PC-9 (cell line): ENCODE results near the gene SEMA5A. TPM values are rescaled to one million over a fixed set of nuclear protein-coding genes. Genes with fewer than 3 reads are reported as not detected.

Experiments used
- BruUV-seq: library from RNA; stranded (reverse); fragments of 400-500 nt; replicated peaks from 2 replicates; lab custom pipeline; 2021; lab: Mats Ljungman, UMichigan
- CTCF ChIA-PET: fragments of 300-600 bp; sonication (Branson Sonifier 250); formaldehyde crosslinking; loops from one replicate; lab custom pipeline; 2022; ENCODE audit warnings: antibody characterized with exemption; lab: Charles Lee
- POLR2A ChIA-PET: fragments of 300-600 bp; sonication (Branson Sonifier 250); formaldehyde crosslinking; loops from one replicate; lab custom pipeline; 2022; ENCODE audit warnings: antibody characterized with exemption; ENCODE audit not compliant: unreplicated experiment; lab: Charles Lee
- DNase-seq, 2 experiments: peaks; one replicate each; pipeline versions ENCODE4 v3.0.0 to v3.0.0-alpha.2; 2015 to 2022; ENCODE audit warnings: mixed read lengths in 1 of 2
- H2AFZ ChIP-seq: fragments of 200-600 bp; sonication (generic); 2 replicates; pipeline ENCODE4 v1.8.1; 2017; ENCODE audit warnings: antibody characterized with exemption
- H3F3A ChIP-seq: fragments of 200-600 bp; sonication (generic); 2 replicates; pipeline ENCODE4 v1.8.1; 2017; ENCODE audit warnings: antibody characterized with exemption, mild to moderate bottlenecking, low read depth; ENCODE audit not compliant: insufficient read depth
- H3K27ac ChIP-seq: fragments of 200-600 bp; sonication (generic); 2 replicates; pipeline ENCODE4 v1.6.1; 2016; ENCODE audit warnings: mixed run types
- H3K27me3 ChIP-seq: fragments of 200-600 bp; sonication (generic); 2 replicates; pipeline ENCODE4 v1.6.1; 2016; ENCODE audit warnings: low read depth, mixed run types; ENCODE audit not compliant: insufficient read depth
- H3K36me3 ChIP-seq: fragments of 200-600 bp; sonication (generic); 2 replicates; pipeline ENCODE4 v1.6.1; 2016; ENCODE audit warnings: low read depth, mixed run types
- H3K4me1 ChIP-seq: fragments of 200-600 bp; sonication (generic); replicated peaks from 2 replicates; pipeline ENCODE4 v1.6.1; 2016; ENCODE audit warnings: mixed run types; ENCODE audit not compliant: insufficient read depth
- H3K4me2 ChIP-seq: fragments of 200-600 bp; sonication (generic); 2 replicates; pipeline ENCODE4 v1.6.1; 2017; ENCODE audit warnings: mixed run types
- H3K4me3 ChIP-seq: fragments of 200-600 bp; sonication (generic); 2 replicates; pipeline ENCODE4 v1.6.1; 2016; ENCODE audit warnings: mixed run types
- H3K79me2 ChIP-seq: fragments of 200-600 bp; sonication (generic); 2 replicates; pipeline ENCODE4 v1.6.1; 2017; ENCODE audit warnings: low read depth, mixed run types
- H3K9me2 ChIP-seq: fragments of 200-600 bp; sonication (generic); 2 replicates; pipeline ENCODE4 v1.8.1; 2017; ENCODE audit warnings: mild to moderate bottlenecking; ENCODE audit not compliant: insufficient read depth
- H3K9me3 ChIP-seq: fragments of 200-600 bp; sonication (generic); 2 replicates; pipeline ENCODE4 v1.8.1; 2016; ENCODE audit warnings: low read depth; ENCODE audit not compliant: insufficient read depth
- H4K20me1 ChIP-seq: fragments of 200-600 bp; sonication (generic); 2 replicates; pipeline ENCODE4 v1.8.1; 2017; ENCODE audit not compliant: insufficient read depth
- CTCF ChIP-seq: fragments of 200-600 bp; sonication (generic); conservative IDR thresholded peaks from 2 replicates; pipeline ENCODE4 v1.6.1; 2017; ENCODE audit warnings: mixed run types, antibody characterized with exemption, mild to moderate bottlenecking, moderate library complexity
- EZH2 ChIP-seq: fragments of 200-600 bp; sonication (generic); IDR thresholded peaks from 2 replicates; pipeline ENCODE4 v1.8.0; 2017; ENCODE audit warnings: antibody characterized with exemption, low read depth
- intact Hi-C: fragments of 100-400 bp; cut with micrococcal nuclease; formaldehyde crosslinking; loops from one replicate; pipeline ENCODE4 v1.10.0; 2022; ENCODE audit not compliant: unreplicated experiment
- total RNA-seq: library from RNA; stranded (reverse); gene quantifications from 2 replicates; pipeline ENCODE4 v1.2.3, GENCODE V29; 2021

Gene SEMA5A
- total RNA-seq, 1 experiment from 2014 or later = not detected

DNA sequence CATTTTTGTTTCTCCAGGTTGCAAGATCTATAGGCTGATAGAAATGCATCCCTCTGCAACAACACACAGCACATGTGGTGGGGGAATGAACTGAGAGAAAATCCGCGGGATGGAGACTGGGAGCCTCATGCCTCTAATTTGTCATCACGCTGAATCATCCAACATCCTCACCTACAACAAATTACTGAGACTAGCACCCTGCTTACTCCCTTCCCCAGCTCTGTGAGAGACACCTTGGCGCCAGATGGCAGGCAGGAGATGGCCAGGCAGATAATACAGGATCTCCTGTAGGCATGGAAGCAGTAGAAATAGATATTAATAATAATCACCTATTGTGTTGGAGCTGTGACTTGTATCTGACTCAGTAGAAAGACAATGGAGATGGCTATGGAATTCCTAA, 276.9 kb downstream of the SEMA5A start:
- Histone ChIP-seq H2AFZ (no peak overlapping the region), H3K4me2 (no peak overlapping the region), H3K36me3 (no peaks in the 10 kb centered on the region), H3F3A (no peaks in the 10 kb centered on the region), H3K4me1 (no peaks in the 10 kb centered on the region), H3K9me2 (no peaks in the 10 kb centered on the region), H3K4me3 (no peak overlapping the region), H3K79me2 (no peaks in the 10 kb centered on the region), H3K27me3 (no peaks in the 10 kb centered on the region), H4K20me1 (no peaks in the 10 kb centered on the region), H3K9me3 (no peaks in the 10 kb centered on the region; the same call in 1 of the 2 replicates), H3K27ac (no peak overlapping the region)
- intact Hi-C loops = no loop called here
- BruUV-seq = no TSS peak
- CTCF ChIA-PET = no interaction called here
- POLR2A ChIA-PET = no interaction called here
- TF ChIP-seq EZH2 = no peak
- TF ChIP-seq CTCF = no peak
- no peak for DNase-seq

DNA sequence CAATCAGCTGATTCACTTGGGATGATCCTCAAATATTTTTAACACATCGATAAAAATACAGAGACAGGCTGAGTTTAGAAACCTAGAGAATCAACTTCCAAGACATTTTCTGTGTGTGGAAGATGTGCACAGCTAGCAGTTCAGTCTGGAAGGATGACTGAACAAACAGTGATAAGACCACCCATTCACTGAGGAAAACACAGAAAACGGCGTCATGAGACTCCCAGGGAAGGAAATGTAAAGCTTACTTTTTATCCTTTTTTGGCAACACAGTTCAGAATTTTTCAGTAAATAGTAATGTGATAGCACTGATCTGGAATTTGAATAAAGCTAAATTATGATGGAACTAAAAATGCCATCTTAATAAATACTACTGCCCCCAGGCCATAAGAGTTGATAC, 277.6 kb downstream of the SEMA5A start:
- Histone ChIP-seq H2AFZ (no peak overlapping the region), H3K9me3 (no peaks in the 10 kb centered on the region; the same call in 1 of the 2 replicates), H4K20me1 (no peaks in the 10 kb centered on the region), H3F3A (no peaks in the 10 kb centered on the region), H3K27ac (no peak overlapping the region), H3K27me3 (no peaks in the 10 kb centered on the region), H3K79me2 (no peaks in the 10 kb centered on the region), H3K4me1 (no peaks in the 10 kb centered on the region), H3K4me2 (no peak overlapping the region), H3K36me3 (no peaks in the 10 kb centered on the region), H3K4me3 (no peak overlapping the region), H3K9me2 (no peaks in the 10 kb centered on the region)
- DNase-seq = no peak
- TF ChIP-seq EZH2 = no peak
- BruUV-seq = no TSS peak
- POLR2A ChIA-PET = no interaction called here
- intact Hi-C loops = no loop called here
- CTCF ChIA-PET = no interaction called here

GRCh38 chr5:9265441-9266287, 280.2 kb downstream of the SEMA5A start:
- intact Hi-C loops = no loop called here
- no peak overlapping the region for H3K4me2 ChIP-seq
- POLR2A ChIA-PET = no interaction called here
- H3K4me1 ChIP-seq = no peaks in the 10 kb centered on the region
- CTCF ChIA-PET = no interaction called here
- no peaks in the 10 kb centered on the region for H3K36me3 ChIP-seq
- no peaks in the 10 kb centered on the region for H4K20me1 ChIP-seq
- H3K4me3 ChIP-seq = no peak overlapping the region
- no peaks in the 10 kb centered on the region for H3K9me2 ChIP-seq
- no peaks in the 10 kb centered on the region for H3F3A ChIP-seq
- H2AFZ ChIP-seq = no peak overlapping the region
- TF ChIP-seq EZH2 = no peak
- no peak for TF ChIP-seq CTCF
- H3K27me3 ChIP-seq = no peaks in the 10 kb centered on the region
- no peaks in the 10 kb centered on the region for H3K79me2 ChIP-seq
- H3K9me3 ChIP-seq = no peaks in the 10 kb centered on the region
- H3K27ac ChIP-seq = no peak overlapping the region
- DNase-seq = no peak
- BruUV-seq = no TSS peak

DNA sequence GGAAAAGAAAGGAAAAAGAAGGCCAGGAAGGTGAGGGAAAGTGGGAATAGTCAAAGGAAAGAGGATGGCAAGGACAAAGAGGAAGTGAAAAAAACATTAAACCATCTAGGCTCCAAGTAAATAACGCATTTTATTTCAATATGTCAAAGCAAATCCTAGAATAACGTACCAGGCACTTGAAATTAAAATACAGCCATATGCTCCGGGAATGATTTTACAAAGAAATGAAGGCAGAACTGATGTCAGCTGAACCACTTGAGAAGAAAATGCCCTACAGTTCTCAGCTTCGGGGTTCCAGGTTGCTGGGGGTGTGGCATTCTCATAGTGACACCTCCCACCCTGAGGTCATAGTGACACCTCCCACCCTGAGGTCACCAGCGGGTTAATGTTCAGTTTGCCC, 281.6 kb downstream of the SEMA5A start:
- H3K27me3 ChIP-seq = no peaks in the 10 kb centered on the region
- intact Hi-C loops = no loop called here
- H3K36me3 ChIP-seq = no peaks in the 10 kb centered on the region
- no peaks in the 10 kb centered on the region for H3K79me2 ChIP-seq
- H2AFZ ChIP-seq = no peak overlapping the region
- no peak for DNase-seq
- no peak overlapping the region for H3K4me2 ChIP-seq
- no TSS peak for BruUV-seq
- CTCF ChIA-PET = no interaction called here
- TF ChIP-seq EZH2 (no peak), CTCF (no peak)
- no peaks in the 10 kb centered on the region for H3K9me3 ChIP-seq
- H3F3A ChIP-seq = no peaks in the 10 kb centered on the region
- no peaks in the 10 kb centered on the region for H3K9me2 ChIP-seq
- H3K4me3 ChIP-seq = no peak overlapping the region
- POLR2A ChIA-PET = no interaction called here
- H3K4me1 ChIP-seq = no peaks in the 10 kb centered on the region
- no peaks in the 10 kb centered on the region for H4K20me1 ChIP-seq
- no peak overlapping the region for H3K27ac ChIP-seq
